HepG2 (cell line): ENCODE results near the gene SETD1B. TPM values are rescaled to one million over a fixed set of nuclear protein-coding genes. Genes with fewer than 3 reads are reported as not detected.

ENCODE experiments used
- ASH2L ChIP-seq: fragments of 300-600, 200-600 bp; sonication (generic); IDR thresholded peaks from 2 replicates; pipeline ENCODE4 v1.7.0; 2017; ENCODE audit warnings: low read depth, mild to moderate bottlenecking, moderate library complexity, mixed read lengths, low read length; ENCODE audit not compliant: insufficient read length
- ATF2 ChIP-seq: sonication (generic); formaldehyde crosslinking; IDR thresholded peaks from 2 replicates; pipeline ENCODE4 v1.4.0; 2020; ENCODE audit warnings: missing genetic modification reagents
- CEBPG ChIP-seq: IDR thresholded peaks from 2 replicates; pipeline ENCODE4 v1.6.1; 2016
- CSRNP2 ChIP-seq: sonication (generic); formaldehyde crosslinking; conservative IDR thresholded peaks from 2 replicates; pipeline ENCODE4 v1.8.0; 2022; ENCODE audit warnings: low read depth, missing genetic modification reagents
- DZIP1 ChIP-seq: sonication (generic); formaldehyde crosslinking; IDR thresholded peaks from 2 replicates; pipeline ENCODE4 v1.5.0; 2020; ENCODE audit warnings: mild to moderate bottlenecking, missing genetic modification reagents
- HDAC2 ChIP-seq: sonication (generic); formaldehyde crosslinking; IDR thresholded peaks from 2 replicates; pipeline ENCODE4 v1.4.0; 2020; ENCODE audit warnings: missing genetic modification reagents
- HIC2 ChIP-seq: sonication (generic); formaldehyde crosslinking; IDR thresholded peaks from 2 replicates; pipeline ENCODE4 v1.9.0; 2022; ENCODE audit warnings: low read depth, missing genetic modification reagents
- MTF2 ChIP-seq: sonication (generic); formaldehyde crosslinking; IDR thresholded peaks from 2 replicates; pipeline ENCODE4 v1.5.0; 2020; ENCODE audit warnings: missing genetic modification reagents, borderline replicate concordance
- NR1H2 ChIP-seq: sonication (generic); formaldehyde crosslinking; IDR thresholded peaks from 2 replicates; pipeline ENCODE4 v1.8.1; 2022; ENCODE audit warnings: low read depth, missing genetic modification reagents, borderline replicate concordance
- SNRNP70 ChIP-seq: fragments of 200-400 bp; formaldehyde crosslinking; IDR thresholded peaks from 2 replicates; pipeline ENCODE4 v1.6.1; 2017; ENCODE audit warnings: mild to moderate bottlenecking, low read depth, low read length, moderate library complexity
- SRSF4 ChIP-seq: fragments of 200-400 bp; formaldehyde crosslinking; IDR thresholded peaks from one replicate; pipeline ENCODE4 v1.6.1; 2018; ENCODE audit warnings: mild to moderate bottlenecking, low read depth, low read length, moderate library complexity; ENCODE audit not compliant: poor library complexity, severe bottlenecking
- THAP11 ChIP-seq: IDR thresholded peaks from 2 replicates; pipeline ENCODE4 v1.6.1; 2016; ENCODE audit warnings: missing biosample characterization, missing genetic modification reagents
- TIGD3 ChIP-seq: sonication (generic); formaldehyde crosslinking; IDR thresholded peaks from 2 replicates; pipeline ENCODE4 v1.5.1; 2020; ENCODE audit warnings: mild to moderate bottlenecking, missing genetic modification reagents, borderline replicate concordance
- ZBTB7A ChIP-seq: sonication (generic); formaldehyde crosslinking; IDR thresholded peaks from 2 replicates; pipeline ENCODE4 v1.8.0; 2022; ENCODE audit warnings: mild to moderate bottlenecking, missing genetic modification reagents
- ZNF350 ChIP-seq: sonication (generic); formaldehyde crosslinking; IDR thresholded peaks from 2 replicates; pipeline ENCODE4 v1.4.0; 2020; ENCODE audit warnings: mild to moderate bottlenecking, low read depth, missing genetic modification reagents, borderline replicate concordance
- ZNF430 ChIP-seq: sonication (generic); formaldehyde crosslinking; IDR thresholded peaks from 2 replicates; pipeline ENCODE4 v1.9.0; 2021; ENCODE audit warnings: mild to moderate bottlenecking, missing genetic modification reagents
- ZNF432 ChIP-seq: sonication (generic); formaldehyde crosslinking; IDR thresholded peaks from 2 replicates; pipeline ENCODE4 v1.5.0; 2020; ENCODE audit warnings: missing genetic modification reagents, mild to moderate bottlenecking, borderline replicate concordance
- ZNF644 ChIP-seq: IDR thresholded peaks from 2 replicates; pipeline ENCODE4 v1.6.1; 2016; ENCODE audit warnings: low read depth
- ZNF747 ChIP-seq: sonication (generic); formaldehyde crosslinking; IDR thresholded peaks from 2 replicates; pipeline ENCODE4 v1.8.1; 2023; ENCODE audit warnings: missing genetic modification reagents, mild to moderate bottlenecking, borderline replicate concordance
- polyA plus RNA-seq, 8 experiments: library from polyadenylated mRNA; depleted of rRNA in 3 of 8; stranded (reverse) in 7 of 8; unstranded in 1 of 8; fragments of >200 nt; fragmentation: Illumina TruSeq in 4 of 8; extraction: Trizol in 4 of 8; gene quantifications; 2 replicates each; pipeline versions ENCODE4 v1.2.1 to v1.2.3, GENCODE V29; 2011 to 2016; ENCODE audit warnings: low read depth in 4 of 8, missing spikeins in 1 of 8, mixed read lengths in 1 of 8; ENCODE audit not compliant: insufficient read depth in 1 of 8
- total RNA-seq, 5 experiments: library from RNA; depleted of rRNA; stranded (reverse); fragments of >200 nt; fragmentation: Illumina TruSeq; extraction: Trizol; gene quantifications; 2 replicates each; pipeline ENCODE4 v1.2.3, GENCODE V29; 2016; ENCODE audit warnings: low read depth in 1 of 5

The SETD1B gene
- total and polyA plus RNA-seq, 2 of the 13 experiments (the other 11 are each of a cell fraction or from before 2014, with no cell fraction given) = 1.1 to 1.4 TPM

GRCh38 chr12:121795034-121795968, 8.5 kb upstream of the SETD1B start (continued):
- TF ChIP-seq SRSF4 (no peak), NR1H2 (CRISPR knock-in tag) (no peak), ZNF350 (CRISPR knock-in tag) (no peak), MTF2 (CRISPR knock-in tag) (no peak), DZIP1 (no peak; the same call in 1 of the 2 replicates), HIC2 (CRISPR knock-in tag) (no peak), TIGD3 (CRISPR knock-in tag) (no peak), ZNF644 (no peak), CEBPG (CRISPR knock-in tag) (peak; percentile 19; the same call in 1 of the 2 replicates), THAP11 (CRISPR knock-in tag) (peak; percentile 64), ASH2L (no peak), SNRNP70 (no peak), ZNF432 (CRISPR knock-in tag) (no peak), ATF2 (CRISPR knock-in tag) (0 out of 2 replicates have a peak, but pooled peaks have one; percentile 33), ZNF747 (CRISPR knock-in tag) (peak; percentile 75; the same call in 1 of the 2 replicates), HDAC2 (CRISPR knock-in tag) (peak; percentile 64; the same call in 1 of the 2 replicates), ZNF430 (no peak), ZBTB7A (CRISPR knock-in tag) (no peak), CSRNP2 (CRISPR knock-in tag) (no peak)
